ENCODE results near the gene NSF.

Gene NSF

GRCh38 chr17:46719891-46720290 is 129.4 kb downstream of the NSF start:
- DNase-seq (ENCODE audit: low spot score): no peak

DNA sequence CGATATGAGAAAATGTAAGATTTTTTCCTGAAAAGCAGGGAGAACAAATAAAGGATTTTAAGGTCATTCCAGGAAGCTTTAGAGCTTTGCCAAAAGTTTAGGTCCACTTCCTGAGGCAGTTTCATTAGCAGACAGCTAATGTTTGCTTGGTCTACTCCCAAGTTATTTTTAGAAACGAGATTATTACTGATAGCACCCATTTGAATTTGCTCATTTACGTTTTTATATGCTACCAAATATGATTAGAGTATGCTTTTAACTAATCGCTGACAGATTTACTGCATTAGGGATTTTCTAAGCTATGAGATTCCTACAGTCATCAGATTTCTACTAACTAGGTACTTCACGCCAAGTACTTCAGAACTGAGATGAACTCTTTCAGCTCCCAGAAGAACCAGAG is 129.9 kb downstream of the NSF start:
- DNase-seq (ENCODE audit: low spot score): no peak

- DNase-seq (ENCODE audit: low spot score): peak; percentile 82
These were observed 132.3 kb downstream of the NSF start for GRCh38 chr17:46722662-46723285.

- peak; percentile 87 for DNase-seq (ENCODE audit: low spot score)
These were observed 135.7 kb downstream of the NSF start for GRCh38 chr17:46726206-46726605.

GRCh38 chr17:46727572-46728348 is 137.3 kb downstream of the NSF start:
- peak; percentile 92 for DNase-seq (ENCODE audit: low spot score)

GRCh38 chr17:46730026-46730425 is 139.6 kb downstream of the NSF start:
- DNase-seq (ENCODE audit: low spot score): no peak

GRCh38 chr17:46730679-46731078 is 140.2 kb downstream of the NSF start:
- DNase-seq (ENCODE audit: low spot score): no peak

GRCh38 chr17:46732160-46732559 is 141.7 kb downstream of the NSF start:
- no peak for DNase-seq (ENCODE audit: low spot score)

GRCh38 chr17:46732754-46733398 is 142.4 kb downstream of the NSF start:
- no peak for DNase-seq (ENCODE audit: low spot score)

- peak; percentile 68 for DNase-seq (ENCODE audit: low spot score)
These were observed 143.5 kb downstream of the NSF start for GRCh38 chr17:46733837-46734475.

DNA sequence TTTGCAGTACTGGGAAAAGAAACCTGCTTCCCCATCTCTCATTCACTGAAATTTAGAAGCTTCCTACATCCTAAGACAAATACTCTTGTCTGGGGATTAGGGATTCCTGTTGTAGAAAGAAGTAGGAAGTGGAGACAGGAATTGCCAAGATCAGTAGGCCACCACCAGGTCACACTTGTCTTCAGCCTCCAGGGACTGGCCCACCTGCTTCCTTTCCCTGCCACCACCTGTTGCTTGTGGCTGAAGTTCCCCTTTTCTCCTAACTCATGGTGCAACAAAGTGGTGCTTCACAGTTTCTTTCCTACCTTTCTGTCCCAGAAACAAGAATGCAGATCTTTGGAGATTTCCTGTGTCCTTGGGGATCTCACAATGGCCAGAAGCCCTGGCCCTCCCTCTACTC is 145.6 kb downstream of the NSF start:
- no peak for DNase-seq (ENCODE audit: low spot score)

DNA sequence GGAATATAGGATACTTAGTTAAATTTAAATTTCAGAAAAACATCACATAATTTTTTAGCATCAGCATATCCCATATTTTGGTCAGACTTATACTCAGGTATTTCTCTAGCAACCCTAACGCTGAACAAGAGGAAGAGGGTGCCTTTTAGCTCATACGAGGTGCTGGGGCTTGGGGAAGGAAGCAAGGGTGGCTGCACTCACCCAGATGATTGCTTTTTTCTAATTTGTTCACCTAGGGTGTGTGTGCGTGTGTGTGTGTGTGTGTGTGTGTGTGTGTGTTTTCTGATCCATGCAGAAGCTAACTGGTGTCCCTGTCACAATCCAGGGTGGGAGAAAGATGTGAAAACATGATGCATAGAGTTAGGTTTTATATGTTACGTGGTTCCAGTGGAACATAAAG is 146.9 kb downstream of the NSF start:
- no peak for DNase-seq (ENCODE audit: low spot score)

DNA sequence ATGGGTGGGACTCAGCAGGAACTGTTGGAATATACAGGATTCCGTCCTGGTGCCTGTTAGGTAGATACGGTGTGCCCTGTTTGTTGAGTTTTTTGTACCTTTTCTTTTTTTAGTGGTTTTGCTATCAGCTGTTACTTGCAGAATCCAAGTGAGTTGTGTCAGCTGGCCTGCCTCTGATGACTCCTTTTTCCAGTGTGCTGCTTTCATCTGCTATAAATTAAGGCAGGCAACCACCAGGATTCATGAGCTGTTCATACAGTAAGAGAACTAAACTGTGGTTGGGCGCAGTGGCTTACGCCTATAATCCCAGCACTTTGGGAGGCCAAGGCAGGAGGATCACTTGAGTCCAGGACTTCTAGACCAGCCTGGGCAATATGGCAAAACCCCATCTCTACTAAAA is 148.1 kb downstream of the NSF start:
- DNase-seq (ENCODE audit: low spot score): no peak

DNA sequence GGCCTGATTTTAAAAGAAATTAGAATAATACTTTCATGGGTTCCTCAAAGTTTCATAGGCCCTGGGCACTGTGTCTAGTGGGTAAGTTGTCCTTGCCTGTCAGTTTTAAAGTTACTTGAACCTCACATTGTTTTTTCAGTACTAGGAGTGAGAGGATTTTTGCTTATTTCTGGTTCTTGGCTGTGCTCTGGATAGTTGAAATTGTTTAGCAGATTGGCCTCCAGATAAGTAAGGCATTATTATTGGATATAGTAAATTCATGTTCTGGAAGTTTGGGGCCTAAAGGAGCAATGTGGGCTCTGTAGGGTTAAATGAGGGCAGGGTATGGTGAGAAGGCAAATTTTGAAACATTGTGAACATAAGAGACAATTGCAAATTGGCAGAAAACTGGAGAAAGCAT is 149.5 kb downstream of the NSF start:
- no peak for DNase-seq (ENCODE audit: low spot score)

GRCh38 chr17:46741122-46741730 is 150.8 kb downstream of the NSF start:
- DNase-seq (ENCODE audit: low spot score): no peak

DNA sequence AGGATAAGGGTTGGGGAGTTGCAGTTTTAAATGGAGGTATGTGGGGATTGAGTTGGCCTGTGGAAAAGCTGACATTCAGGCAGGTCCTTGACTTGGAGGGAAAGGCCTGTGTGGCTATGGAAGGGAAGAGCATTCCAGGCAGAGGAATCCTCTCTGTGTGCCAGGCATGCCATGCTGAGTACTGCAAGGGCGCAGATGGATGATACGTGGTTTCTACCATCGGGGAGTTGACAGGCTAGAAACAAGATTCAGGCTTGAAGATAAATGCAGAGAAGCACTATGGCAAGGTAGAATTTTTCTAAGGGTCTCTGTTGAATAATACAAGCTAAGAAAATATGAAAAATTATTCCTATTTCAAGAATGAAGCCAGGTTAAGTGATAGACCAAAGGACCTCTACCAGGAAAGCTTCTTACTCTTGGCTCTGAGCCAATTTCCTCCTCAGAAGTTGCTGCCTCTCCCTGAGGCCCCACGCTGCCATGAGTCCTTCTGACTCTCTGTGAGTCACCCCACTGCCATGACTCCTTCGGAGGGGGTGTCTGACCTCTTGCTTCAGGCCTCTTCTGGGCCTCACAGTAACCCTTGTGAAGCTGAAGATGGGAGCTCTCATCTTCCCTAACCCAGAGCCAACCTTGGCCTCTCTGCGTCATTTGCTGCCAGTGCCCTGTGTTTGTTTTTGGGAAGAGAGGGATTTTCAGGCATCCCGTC is 152.2 kb downstream of the NSF start:
- DNase-seq (ENCODE audit: low spot score): peak; percentile 97

DNA sequence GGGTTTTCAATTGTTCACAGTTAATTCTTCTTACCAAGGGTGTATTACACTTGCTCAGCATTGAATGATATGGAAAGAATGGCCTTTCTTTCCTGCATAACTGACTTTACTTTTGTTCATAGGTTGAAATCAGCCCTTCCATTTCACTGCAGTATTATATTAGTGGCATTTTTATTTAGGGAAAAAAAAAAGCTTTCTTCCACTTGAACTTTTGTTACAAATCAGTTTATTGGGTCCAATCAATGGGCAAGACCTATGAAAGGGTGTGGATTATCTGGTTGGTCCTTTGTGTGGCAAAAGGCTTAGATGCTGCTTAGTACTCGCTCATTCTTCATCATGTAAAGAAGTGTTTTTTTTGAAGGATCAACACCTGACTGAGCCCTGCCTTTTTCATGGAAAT is 154.0 kb downstream of the NSF start:
- no peak for DNase-seq (ENCODE audit: low spot score)

DNA sequence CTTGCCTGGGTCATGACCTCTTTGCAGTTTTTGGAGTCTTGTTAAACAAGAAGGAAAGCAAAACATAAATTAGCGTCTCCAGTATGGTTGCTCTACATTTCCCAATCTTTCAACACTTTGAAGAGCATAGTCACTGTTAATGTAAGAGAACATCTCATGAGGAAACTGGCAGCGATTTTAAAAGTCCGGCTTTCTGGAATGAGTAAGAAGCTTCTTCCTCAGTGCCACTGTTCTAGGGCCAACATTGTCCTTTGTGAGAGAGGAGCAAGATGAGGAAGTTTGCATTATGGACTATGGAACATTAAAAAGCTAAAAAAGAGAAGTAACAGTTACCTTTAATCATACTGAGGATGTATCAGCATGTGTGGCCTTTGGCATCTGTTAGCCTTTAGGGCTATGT is 154.9 kb downstream of the NSF start:
- DNase-seq (ENCODE audit: low spot score): no peak

DNA sequence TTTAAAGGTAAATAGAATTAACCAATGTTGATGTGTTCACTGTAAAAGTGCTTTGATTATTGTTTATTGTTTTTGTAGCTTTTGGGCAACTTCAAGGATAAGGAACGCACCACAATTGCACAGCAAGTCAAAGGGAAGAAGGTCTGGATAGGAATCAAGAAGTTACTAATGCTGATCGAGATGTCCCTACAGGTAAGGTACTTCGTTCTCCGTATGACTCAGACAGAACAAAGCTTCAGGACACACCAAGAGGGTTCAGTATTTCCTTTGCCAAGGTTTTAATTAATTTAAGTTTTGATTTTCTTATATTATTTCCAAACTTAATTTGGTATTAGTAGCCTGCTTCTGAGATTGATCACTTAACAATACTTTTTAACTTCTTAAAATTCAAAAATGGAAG is 161.0 kb downstream of the NSF start:
- DNase-seq (ENCODE audit: low spot score): no peak

GRCh38 chr17:46753776-46754175 is 163.3 kb downstream of the NSF start:
- DNase-seq (ENCODE audit: low spot score): no peak

DNA sequence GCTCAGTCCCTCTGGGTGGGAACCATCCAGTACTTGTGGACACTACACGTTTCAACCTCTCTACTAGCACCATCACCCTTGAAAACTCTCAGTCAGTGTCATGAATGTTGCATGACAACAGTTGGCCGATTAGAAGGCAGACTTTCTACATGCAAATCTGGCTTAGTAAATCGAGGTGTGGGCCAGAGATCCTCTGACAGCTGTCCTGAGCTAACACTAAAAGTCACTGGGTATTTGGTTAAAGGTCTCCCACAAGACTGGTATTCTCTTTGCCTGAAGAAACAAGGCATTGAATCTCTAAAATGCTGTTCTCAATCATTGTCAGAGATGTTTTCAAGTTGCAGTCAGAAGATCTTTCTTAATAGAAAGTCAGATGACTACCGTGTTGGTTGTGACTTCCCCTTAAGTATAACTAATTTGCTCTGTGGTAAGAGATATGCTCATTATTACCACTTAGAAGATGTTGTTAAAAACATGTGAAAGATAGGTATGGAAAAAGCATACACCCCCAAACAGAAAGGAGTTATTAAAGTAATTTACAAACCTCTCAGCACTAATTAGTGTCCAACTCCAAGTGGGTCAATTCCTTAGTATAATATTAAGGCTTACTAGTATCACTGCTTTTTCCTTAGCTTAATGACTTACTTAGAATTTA is 165.7 kb downstream of the NSF start:
- DNase-seq (ENCODE audit: low spot score): no peak
